Stimulated activated CD4-positive, alpha-beta T cell treated with anti-CD3 and anti-CD28 coated beads, Interleukin-12 subunit alpha, Interleukin-12 subunit beta, amount 100 ng/mL, for 24 hours (primary cell): ENCODE results near the gene RPRD1B.
A peak's percentile ranks its signal among the peaks of the same experiment; 100 is the strongest.
"Not testable (repeated sequence)": the region's sequence is repeated elsewhere in the genome, so short reads cannot be mapped to it uniquely, and the experiment has no call there.

Experiments used
- DNase-seq, 2 experiments: peaks; one replicate each; pipeline ENCODE4 v3.0.0-alpha.2; 2020; ENCODE audit warnings: low read depth in 2 of 2

The RPRD1B gene

DNA sequence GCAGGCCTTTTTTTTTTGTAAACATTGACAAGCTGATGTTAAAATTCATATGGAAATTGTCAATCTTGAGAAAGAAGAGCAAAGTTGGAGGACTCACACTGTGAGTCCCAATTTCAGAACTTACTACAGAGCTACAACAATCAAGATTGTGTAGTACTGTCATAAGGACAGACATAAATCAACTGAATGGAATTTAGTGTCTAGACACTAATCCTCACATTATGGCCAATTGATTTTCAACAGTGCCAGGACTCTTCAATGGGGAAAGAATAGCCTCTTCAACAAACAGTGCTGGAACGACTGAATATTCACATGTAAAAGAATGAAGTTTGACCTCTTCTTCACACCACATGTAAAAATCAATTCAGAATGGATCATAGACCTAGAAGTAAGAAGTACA, 70.7 kb downstream of the RPRD1B start:
- DNase-seq = no peak

GRCh38 chr20:38106461-38106860, 72.9 kb downstream of the RPRD1B start:
- no peak for DNase-seq

DNA sequence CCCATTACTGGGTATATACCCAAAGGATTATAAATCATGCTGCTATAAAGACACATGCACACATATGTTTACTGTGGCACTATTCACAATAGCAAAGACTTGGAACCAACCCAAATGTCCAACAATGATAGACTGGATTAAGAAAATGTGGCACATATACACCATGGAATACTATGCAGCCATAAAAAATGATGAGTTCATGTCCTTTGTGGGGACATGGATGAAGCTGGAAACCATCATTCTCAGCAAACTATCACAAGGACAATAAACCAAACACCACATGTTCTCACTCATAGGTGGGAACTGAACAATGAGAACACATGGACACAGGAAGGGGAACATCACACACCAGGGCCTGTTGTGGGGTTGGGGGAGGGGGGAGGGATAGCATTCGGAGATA, 73.8 kb downstream of the RPRD1B start:
- not testable (repeated sequence) for DNase-seq

GRCh38 chr20:38107916-38108315, 74.4 kb downstream of the RPRD1B start:
- DNase-seq = not testable (repeated sequence)

DNA sequence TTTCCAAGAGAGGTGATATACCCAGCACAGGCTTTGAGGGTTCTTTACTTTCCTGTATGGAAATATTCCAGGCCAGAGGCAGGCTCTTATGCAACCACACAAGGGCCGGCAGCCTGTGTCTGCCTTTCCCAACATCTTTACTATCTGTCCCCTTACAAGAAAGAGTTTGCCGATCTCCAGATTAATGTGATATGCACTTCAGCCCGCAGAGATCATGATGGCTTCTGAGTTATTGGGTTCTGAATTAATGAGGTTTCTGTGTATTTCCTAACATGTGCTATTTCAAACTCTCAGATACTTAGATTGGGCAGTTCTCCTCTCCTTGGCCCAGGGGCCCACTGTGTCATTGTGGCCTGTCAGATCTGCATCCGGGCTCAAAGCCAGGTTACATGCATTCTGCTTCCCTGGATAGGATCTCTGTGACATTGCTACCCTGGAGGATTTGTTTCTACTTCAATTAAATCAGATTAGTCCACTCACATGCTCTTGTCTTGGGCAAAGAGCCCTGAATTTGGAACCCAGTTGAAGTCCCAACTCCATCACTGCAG, 75.0 kb downstream of the RPRD1B start:
- no peak for DNase-seq

DNA sequence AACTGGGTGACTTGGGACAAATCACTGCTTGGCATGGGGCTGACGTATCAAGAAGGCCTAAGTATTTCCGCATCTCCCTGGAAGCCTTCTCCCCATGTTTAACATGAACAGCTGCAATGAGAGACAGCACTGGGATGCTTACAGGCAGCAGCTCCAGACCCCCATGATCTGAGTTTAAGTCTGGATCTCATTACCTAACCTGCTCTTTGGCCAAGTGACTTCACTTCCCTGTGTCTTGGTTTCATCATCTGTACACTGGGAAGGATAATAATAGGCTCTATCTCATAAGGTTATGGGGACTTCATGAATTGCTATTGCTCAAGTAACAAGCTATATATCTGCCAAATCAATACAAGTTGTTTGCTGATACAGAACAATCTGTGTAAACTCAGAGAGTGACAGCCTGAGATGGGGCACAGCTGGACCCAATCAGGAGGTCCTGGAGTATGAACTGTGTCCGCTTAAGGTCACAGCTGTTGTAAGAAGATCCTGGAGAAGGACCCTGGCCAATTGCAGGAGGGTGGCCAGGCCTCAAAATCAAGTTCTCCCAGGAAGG, 75.5 kb downstream of the RPRD1B start:
- no peak for DNase-seq

DNA sequence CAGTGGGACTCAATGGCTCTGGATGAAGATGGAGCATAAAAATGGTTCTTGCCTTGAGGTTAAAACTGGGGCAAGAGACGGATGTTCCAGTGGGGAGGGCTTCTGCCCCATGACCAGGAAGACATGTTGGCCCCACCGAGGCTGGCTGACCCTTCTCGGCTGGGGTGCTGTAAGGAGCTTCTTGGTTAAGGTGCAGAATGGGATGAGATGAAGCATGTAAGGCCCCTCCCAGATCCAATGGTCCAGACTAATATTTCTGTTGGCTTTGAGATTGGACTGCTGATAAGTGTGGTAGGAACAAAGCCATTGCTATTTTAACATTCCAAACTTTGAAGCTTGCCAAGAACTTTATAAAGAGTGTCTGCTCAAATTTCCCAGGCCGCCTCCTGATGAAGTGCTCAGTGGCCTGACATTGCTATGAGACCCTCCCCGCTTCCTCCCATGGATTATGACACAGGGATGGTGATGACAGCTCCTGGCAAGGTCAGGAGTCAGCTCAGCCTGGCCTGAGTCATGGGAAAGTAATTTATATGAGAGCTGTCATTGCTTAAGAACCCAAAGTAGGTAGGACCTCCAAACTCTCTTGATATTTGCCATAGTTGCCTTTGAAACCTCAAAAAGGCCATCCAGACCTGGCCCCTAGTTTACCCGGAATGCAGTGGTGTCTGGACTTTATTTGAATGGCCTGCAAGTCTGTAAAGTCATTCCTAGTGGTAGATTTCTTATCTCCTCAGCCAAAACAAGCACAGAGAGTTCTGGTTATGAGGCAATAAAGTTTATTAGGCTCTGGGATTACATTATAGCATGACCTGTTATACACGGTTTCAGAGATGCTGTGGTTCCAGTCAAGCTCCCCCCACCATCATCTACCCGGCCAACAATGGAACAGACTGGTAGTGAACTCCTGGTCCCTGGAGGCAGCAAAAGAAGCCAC, 76.3 kb downstream of the RPRD1B start:
- no peak for DNase-seq

GRCh38 chr20:38110525-38111178, 77.1 kb downstream of the RPRD1B start:
- no peak for DNase-seq

DNA sequence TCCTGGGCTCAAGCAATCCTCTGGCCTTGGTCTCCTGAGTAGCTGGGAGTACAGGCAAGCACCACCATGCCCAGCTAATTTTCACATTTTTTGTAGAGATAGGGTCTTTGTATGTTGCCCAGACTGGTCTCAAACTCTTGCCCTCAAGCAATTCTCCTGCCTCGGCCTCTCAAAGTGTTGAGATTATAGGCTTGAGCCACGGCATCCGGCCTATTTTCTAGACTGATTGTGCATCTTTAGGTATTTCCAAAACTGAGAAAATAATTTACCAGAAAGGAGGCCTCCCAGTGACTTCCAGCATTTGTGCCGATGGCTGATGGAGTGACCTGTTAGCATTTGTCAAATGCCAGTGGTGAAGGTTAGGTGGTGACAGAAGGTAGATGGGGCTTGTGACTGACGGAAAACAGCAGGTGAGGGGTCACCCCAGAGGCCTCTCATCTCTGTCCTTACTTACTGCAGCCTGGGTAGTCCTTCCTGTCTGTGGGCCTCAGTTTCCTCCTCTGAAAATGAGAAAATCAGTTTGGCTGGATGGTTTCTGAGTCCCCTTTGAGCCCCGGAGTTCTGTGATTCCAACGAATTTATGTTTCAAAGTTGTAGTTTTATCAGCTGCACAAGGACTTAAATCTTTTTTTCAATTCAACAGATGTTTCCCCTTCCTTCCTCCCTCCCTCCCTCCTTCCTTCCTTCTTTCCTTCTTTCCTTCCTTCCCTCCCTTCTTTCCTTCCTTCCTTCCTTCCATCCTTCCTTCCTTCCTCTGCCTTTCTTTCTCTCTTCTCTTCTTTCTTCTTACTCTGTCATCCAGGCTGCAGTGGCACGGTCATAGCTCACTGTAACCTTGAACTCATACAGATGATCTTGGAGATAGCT, 78.1 kb downstream of the RPRD1B start:
- DNase-seq = no peak

GRCh38 chr20:38112261-38112929, 78.8 kb downstream of the RPRD1B start:
- no peak for DNase-seq

DNA sequence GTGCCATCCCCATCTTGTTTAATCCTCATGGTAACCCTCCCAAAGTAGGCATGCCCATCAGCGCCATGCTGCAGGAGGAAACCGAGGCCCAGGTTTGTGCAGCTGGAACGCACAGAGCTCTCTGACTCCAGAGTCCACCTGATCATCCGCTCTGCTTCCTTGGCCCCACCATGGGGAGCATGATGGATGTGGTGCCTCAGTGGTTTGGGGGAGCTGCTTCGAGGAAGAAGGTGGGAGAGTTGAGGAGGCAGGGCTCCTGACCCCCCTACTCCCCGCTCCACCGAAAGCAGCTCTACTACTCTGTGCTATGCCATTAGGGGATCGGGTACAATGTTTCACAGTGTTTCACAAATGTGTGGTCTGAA, 79.4 kb downstream of the RPRD1B start:
- no peak for DNase-seq

DNA sequence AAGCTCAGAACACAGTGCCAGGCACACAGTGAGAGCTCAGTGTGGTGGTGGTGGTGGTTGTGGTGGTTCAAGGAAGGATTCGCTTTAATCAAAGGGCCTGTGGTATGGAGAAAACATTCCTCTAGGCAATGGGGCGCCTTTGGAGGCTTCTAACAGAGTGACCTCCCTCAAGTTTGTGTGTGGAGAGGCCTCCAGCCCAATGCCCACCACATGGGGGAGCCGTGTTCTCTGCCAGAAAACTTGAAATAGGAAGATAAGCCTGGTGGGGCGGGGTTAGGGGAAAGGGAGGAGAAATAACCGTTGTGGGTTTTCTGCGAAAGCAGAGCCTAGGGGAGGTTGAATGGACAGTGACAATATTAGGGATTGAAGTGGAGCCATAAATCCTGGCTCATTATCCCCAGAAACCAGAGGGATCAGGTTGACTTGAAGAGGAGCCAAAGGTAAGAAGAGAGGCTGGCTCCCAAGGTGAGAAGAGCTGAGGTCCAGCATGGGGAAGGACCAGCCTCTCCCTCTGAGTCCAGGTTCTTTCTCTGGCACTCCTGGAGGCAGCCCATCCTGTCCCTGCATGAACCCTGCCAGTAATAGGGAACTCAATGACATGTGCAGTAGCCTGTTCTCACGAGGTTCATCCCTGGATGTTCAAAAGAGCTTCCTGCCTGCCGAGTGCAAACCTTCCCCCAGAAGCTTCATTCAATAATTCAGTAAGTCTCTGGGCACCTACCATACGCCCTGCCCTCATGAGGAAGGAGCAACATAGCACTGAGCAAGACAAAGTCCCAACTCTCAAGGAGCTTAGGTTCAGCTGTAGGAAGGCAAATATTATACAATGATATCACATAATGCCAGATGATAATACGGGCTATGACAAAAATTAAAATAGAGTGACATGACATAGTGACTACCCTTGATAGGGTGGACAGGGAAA, 80.1 kb downstream of the RPRD1B start:
- peak in 1 of 2 experiments; percentile 4 for DNase-seq

DNA sequence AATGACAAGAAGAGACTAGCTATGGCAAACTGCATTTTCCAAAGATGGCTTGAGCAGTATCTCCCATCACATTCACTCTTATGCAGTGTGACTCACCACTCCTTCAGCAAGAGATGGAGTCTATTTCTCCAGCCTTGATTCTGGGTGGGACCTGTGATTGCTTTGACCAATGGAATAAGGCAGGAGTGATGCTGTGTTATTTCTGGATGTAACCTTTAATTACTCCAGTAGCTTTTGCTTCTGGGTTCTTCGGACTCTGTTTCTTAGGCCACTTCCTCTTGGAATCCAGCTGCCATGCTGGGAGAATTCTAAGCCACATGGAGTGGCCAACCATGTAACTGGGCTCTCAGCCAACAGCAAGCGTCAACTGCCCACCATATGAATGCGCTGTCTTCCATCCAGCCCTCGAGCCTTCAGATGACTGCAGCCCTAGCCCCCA, 80.8 kb downstream of the RPRD1B start:
- no peak for DNase-seq

- no peak for DNase-seq
These were observed 81.7 kb downstream of the RPRD1B start for GRCh38 chr20:38115205-38115604.

DNA sequence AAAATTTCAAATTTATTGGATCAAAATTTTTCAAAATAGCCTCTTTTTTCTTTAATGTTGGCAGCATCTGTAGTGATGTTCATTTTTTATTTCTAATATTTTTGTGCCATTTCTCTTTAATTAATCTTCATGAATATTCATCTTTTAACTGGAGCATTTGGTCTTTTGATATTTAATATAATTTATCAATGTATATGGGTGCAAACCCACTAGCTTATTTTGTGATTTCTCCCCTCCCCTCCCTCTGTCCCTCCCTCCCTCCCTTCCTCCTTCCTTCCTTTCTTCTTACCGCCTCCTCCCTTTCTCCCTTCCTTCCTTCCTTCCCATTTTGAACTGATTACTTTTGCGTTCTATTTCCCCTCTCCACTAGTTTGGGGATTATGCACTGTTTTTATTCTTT, 82.3 kb downstream of the RPRD1B start:
- DNase-seq = no peak

GRCh38 chr20:38116409-38117165, 83.0 kb downstream of the RPRD1B start:
- no peak for DNase-seq

DNA sequence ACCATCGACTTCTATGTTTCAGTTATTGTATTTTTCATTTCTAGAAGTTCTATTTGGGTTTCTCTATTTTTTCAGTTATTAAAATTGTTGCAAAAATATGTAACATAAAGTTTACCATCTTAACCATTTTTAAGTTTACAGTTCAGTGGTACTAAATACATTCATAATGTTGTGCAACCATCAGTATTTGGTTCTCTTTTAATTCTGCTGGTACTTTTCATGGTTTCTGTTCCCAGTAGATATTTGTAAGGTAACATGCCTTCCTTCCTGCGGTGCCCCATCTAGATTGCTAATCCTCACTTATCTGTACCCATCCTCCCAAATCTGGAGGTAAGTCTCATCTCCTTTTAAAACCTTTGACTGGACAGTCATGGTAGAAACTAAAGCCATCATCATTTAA, 83.7 kb downstream of the RPRD1B start:
- DNase-seq = no peak

GRCh38 chr20:38117635-38118034, 84.1 kb downstream of the RPRD1B start:
- no peak for DNase-seq

DNA sequence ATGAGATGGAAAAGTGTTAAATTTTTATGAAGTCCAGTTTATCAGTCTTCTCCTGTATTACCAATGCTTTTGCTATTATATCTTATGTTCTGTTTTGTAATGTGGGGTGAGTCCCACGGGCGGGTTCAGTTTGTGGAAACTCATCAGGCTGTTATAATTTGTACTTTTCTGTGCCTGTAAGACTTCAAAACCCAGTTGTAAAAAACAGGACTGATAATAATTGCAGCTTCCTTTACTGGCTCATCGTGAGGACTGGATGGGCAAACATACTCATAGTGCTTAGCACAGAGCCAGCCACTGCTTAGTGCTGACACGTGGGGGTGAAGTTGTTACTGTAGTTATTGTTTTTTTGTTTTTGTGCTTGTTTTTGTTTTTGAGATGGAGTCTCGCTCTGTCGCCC, 85.9 kb downstream of the RPRD1B start:
- DNase-seq = no peak
